ENCODE data around the gene MUC20.
"Not testable (repeated sequence)": the region's sequence is repeated elsewhere in the genome, so short reads cannot be mapped to it uniquely, and the experiment has no call there.

Gene MUC20

DNA sequence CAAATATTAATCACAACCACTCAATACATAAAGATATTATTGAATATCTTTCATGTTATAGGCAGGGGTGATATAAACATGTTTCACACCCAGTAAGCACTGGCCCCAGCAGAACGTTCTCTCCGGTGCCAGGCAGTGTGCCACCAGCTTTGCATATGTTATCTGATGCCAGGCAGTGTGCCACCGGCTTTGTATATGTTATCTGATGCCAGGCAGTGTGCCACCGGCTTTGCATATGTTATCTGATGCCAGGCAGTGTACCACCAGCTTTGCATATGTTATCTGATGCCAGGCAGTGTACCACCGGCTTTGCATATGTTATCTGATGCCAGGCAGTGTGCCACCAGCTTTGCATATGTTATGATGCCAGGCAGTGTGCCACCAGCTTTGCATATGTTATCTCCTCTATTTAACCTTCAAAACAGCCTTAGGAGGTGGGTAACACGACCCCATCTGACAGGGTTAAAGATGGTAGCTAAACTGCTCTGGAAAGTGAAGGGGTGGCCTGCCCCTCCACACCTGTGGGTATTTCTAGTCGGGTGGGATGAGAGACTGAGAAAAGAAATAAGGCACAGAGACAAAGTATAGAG lies 6.9 kb downstream of the MUC20 start:
- Mint-ChIP-seq H3K27ac (no peak overlapping the region), H3K4me1 (ENCODE audit: low read depth) (peaks cover 2% of the 10 kb centered on the region), H3K36me3 (ENCODE audit: low read depth) (peaks cover 1% of the 10 kb centered on the region), H3K27me3 (ENCODE audit: low read depth) (no peaks in the 10 kb centered on the region), H3K9me3 (no peaks in the 10 kb centered on the region), H3K4me3 (no peak overlapping the region)

DNA sequence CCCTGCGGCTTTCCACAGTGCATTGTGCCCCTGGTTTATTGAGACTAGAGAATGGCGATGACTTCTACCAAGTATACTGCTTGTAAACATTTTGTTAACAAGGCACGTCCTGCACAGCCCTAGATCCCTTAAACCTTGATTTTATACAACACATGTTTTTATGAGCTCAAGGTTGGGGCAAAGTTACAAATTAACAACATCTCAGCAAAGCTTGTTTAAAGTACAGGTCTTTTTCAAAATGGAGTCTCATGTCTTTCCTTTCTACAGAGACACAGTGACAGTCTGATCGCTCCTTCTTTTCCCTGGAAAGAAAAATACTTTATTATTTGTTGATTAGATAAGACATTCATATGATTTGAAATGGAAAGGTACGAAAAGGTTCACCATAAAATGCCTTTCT lies 8.0 kb downstream of the MUC20 start:
- H3K27me3 Mint-ChIP-seq (ENCODE audit: low read depth); H3K4me3 Mint-ChIP-seq; H3K9me3 Mint-ChIP-seq; H3K36me3 Mint-ChIP-seq (ENCODE audit: low read depth); H3K4me1 Mint-ChIP-seq (ENCODE audit: low read depth); H3K27ac Mint-ChIP-seq: not testable (repeated sequence)

DNA sequence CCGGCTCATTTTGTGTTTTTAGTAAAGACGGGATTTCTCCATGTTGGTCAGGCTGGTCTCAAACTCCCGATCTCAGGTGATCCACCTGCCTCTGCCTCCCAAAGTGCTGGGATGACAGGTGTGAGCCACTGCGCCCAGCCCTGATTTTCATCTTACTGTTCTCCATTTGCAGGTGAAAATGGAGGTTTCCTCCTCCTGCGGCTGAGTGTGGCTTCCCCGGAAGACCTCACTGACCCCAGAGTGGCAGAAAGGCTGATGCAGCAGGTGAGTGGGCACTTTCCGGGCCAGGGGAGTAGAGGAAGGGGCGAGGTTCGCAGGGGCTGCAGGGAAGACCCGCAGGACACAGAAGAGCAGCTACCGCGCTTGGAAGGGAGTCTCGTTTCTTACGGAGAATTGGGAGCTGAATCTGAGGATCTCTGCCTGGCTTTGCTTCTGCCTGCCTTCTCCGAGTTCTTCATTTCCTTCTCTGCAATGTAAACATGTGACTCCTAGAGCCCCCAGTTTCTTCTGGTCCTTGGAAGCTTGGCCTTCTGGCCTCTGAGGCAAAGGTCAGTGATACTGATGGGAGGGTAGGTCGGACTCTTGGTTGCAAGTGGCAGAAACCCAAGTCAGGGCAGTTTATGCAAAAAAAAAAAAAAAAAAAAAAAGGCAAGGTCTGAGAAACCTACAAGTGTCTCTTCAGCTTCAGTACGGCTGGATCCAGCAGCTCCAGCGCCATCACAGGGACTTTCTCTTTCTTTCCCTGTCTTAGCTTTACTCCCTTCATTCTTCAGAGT lies 8.9 kb downstream of the MUC20 start:
- Mint-ChIP-seq H3K27me3 (ENCODE audit: low read depth) (no peaks in the 10 kb centered on the region), H3K4me3 (no peak overlapping the region), H3K4me1 (ENCODE audit: low read depth) (peaks cover 2% of the 10 kb centered on the region), H3K27ac (no peak overlapping the region), H3K9me3 (no peaks in the 10 kb centered on the region), H3K36me3 (ENCODE audit: low read depth) (peaks cover 1% of the 10 kb centered on the region)

DNA sequence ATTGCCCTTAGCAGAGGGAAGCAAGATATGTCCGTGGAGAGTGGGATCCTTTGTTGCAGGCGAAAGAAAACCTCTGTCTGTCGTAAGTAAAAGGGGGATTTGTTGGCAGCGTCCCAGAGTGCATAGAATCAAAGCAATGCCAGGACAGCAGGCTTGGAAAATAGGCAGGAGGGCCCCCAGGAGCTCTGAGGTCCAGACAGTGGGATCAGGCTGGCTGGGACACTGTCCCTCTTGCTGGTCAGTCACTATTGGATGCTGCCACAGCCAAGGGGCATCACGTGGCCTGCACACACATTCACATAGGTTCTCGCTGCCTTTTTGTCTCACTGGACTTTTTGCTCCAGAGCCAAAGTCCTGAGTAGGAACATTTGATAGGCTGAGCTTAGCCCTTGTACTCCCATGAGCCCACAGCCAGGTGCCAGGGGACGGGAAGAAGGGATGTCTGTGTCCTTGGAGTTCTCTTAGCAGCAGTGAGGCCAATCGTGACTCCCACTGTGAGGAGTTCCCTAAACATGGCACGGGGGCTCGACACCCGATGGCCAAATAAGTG lies 10.7 kb downstream of the MUC20 start:
- Mint-ChIP-seq H3K9me3 (no peaks in the 10 kb centered on the region), H3K36me3 (ENCODE audit: low read depth) (peaks cover 1% of the 10 kb centered on the region), H3K27ac (no peak overlapping the region), H3K4me1 (ENCODE audit: low read depth) (no peaks in the 10 kb centered on the region), H3K27me3 (ENCODE audit: low read depth) (no peaks in the 10 kb centered on the region), H3K4me3 (no peak overlapping the region)

DNA sequence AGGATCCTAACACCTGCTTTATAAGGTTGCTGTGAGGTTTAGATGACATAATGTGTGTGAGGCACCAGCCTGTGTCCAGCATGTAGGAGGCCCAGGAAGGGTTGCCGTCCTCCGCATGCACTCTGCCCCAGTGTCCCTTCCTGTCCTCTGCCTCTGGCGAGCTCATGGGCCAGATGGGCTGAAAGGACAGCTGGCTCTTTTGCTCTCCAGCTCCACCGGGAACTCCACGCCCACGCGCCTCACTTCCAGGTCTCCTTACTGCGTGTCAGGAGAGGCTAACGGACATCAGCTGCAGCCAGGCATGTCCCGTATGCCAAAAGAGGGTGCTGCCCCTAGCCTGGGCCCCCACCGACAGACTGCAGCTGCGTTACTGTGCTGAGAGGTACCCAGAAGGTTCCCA lies 12.2 kb downstream of the MUC20 start:
- no peak overlapping the region for H3K4me3 Mint-ChIP-seq
- no peaks in the 10 kb centered on the region for H3K9me3 Mint-ChIP-seq
- H3K27ac Mint-ChIP-seq, result no peak overlapping the region
- H3K27me3 Mint-ChIP-seq (ENCODE audit: low read depth), result no peaks in the 10 kb centered on the region
- H3K4me1 Mint-ChIP-seq (ENCODE audit: low read depth), result no peaks in the 10 kb centered on the region
- H3K36me3 Mint-ChIP-seq (ENCODE audit: low read depth), result peaks cover 1% of the 10 kb centered on the region

DNA sequence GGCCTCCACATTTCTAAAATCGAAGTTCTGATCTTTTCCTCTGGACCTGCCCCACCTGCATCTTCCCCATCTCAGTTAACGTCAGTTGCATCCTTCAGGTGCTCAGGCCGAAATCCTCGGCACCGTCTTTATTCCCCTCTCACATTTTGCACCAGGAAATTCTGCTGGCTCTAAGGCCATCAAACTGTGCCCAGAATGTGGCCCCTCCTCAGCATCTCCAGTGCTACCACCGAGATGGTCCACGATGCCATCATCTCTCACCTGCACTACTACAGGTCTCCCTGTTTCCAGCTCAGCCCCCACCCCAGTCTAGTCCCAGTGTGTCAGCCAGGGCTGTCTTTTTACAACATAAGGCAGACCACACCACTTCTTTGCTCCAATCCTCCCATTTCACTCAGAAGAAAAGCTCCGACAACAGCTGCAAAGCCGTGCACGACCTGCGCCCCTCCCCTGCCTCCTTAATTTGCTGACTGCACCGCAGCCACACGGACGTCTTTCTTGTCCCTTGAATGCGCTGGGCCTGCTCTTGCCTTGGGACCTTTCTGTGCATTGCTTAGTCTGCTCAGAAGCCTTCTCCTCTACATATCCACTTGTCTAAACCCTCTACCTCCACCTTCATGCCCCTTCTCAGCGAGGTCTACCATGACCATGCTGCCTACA lies 14.4 kb downstream of the MUC20 start:
- Mint-ChIP-seq H3K4me1 (ENCODE audit: low read depth) (no peaks in the 10 kb centered on the region), H3K36me3 (ENCODE audit: low read depth) (peaks cover 1% of the 10 kb centered on the region), H3K4me3 (no peak overlapping the region), H3K27me3 (ENCODE audit: low read depth) (no peaks in the 10 kb centered on the region), H3K27ac (no peak overlapping the region), H3K9me3 (no peaks in the 10 kb centered on the region)

DNA sequence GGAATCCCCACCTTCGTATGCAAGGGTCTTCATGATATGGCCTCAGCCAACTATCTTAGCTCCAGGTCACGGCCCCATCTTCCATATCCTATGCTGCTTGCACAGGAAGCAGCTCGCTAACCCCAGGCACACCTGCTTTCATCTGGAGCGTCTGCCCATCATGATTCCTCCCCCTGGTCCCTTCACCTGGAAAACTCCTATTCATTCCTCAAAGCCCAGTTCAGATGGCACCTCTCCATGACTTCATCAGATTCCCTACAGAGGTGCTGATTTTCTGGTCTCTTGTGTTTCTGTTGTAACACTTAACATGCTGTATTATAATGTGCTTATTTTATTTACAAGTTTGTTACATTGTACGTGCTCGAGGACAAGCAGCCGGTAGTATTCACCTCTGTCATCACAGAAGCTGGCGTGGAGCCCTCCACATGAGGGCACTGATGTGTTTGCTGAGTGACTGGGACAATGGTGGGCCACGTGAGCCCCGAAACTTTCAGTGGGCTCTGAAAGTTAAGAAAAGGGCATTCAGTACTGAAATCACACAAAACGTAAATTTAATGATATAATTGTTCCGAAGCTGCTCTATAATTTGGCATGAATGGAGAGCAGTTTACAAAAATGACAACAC lies 16.2 kb downstream of the MUC20 start:
- no peaks in the 10 kb centered on the region for H3K27me3 Mint-ChIP-seq (ENCODE audit: low read depth)
- no peaks in the 10 kb centered on the region for H3K36me3 Mint-ChIP-seq (ENCODE audit: low read depth)
- no peaks in the 10 kb centered on the region for H3K4me1 Mint-ChIP-seq (ENCODE audit: low read depth)
- no peak overlapping the region for H3K27ac Mint-ChIP-seq
- no peak overlapping the region for H3K4me3 Mint-ChIP-seq
- H3K9me3 Mint-ChIP-seq, result no peaks in the 10 kb centered on the region

DNA sequence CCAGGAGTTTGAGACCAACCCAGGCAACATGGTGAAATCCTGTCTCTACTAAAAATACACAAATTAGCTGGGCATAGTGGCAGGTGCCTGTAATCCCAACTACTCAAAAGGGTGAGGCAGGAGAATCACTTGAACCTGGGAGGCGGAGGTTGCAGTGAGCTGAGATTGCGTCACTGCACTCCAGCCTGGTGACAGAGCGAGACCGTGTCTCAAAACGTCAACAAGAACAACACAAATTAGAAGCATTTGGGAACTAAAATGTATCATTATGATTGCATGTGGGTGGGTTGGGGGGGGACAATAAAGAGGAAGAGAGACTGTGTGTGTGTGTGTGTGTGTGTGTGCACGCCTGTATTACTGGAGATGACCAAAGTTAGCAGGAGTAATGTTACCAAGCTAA lies 17.0 kb downstream of the MUC20 start:
- not testable (repeated sequence) for H3K4me1 Mint-ChIP-seq (ENCODE audit: low read depth); H3K27ac Mint-ChIP-seq; H3K27me3 Mint-ChIP-seq (ENCODE audit: low read depth); H3K36me3 Mint-ChIP-seq (ENCODE audit: low read depth); H3K9me3 Mint-ChIP-seq; H3K4me3 Mint-ChIP-seq

DNA sequence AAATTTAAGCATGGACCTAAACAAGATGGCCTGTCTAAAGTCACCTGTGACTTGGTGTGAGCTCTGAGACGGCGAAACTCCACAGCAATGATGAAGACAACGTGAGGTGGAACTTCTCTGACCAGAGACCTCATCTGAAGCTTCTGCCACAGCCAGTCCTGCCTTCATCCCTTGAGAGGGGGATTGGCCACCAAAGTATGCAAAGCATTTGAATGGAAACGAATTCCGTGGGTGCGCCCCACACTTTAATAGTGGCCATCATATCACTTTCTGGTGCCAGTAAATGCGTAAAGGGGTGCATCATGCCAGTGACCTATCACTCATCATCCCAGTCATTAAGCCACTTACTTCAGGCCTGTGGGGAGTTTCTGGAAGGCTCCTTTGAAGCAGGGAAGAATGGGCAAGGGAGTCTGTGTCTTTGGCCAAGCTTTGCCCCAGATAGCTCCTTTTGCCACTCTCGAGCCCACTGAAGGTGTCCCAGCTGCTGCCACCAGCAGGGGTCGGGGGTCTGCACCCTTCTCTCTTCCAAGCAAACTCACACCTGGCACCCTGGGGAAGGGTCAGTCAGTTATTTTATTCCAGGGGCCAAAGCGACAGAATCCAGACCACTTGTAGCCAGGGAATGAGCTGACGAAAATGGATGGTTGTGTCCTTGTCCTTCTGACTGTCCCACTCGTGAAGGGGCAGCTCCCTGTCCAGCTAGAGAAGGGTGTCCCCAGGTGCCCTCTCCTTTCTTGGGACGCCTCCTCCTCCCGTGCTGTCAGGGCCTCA lies 17.7 kb downstream of the MUC20 start:
- Mint-ChIP-seq H3K4me1 (ENCODE audit: low read depth) (no peaks in the 10 kb centered on the region), H3K9me3 (no peaks in the 10 kb centered on the region), H3K27ac (no peak overlapping the region), H3K36me3 (ENCODE audit: low read depth) (no peaks in the 10 kb centered on the region), H3K4me3 (no peak overlapping the region), H3K27me3 (ENCODE audit: low read depth) (no peaks in the 10 kb centered on the region)

DNA sequence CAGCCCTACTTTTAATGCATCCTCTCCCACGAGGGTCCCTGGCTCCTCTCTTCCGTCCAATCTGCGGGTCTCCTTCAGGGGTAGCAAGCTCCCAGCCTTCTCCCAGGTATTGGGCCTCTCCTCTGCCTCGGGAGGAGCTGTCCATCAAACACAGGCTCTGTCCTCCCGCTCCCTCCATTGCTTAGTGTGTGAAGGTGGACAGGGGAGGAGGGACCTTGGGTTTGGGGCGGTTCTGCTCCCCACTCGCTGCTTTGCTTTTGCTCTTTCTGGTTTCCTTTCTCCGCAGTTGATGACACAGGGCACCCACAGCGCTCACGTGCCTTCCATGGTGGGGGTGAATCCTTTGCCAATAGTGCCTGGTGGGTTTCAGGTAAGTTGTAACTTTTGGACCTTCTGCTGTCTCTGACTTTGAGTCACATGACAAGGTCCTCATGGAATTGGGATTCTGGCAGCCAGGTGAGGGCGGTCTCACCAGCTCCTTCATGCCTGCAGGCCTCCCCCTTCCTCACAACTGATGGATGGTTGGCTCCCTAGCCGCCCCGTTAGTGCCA lies 18.9 kb downstream of the MUC20 start:
- Mint-ChIP-seq H3K36me3 (ENCODE audit: low read depth) (no peaks in the 10 kb centered on the region), H3K9me3 (no peaks in the 10 kb centered on the region), H3K4me1 (ENCODE audit: low read depth) (no peaks in the 10 kb centered on the region), H3K4me3 (no peak overlapping the region), H3K27me3 (ENCODE audit: low read depth) (no peaks in the 10 kb centered on the region), H3K27ac (no peak overlapping the region)

DNA sequence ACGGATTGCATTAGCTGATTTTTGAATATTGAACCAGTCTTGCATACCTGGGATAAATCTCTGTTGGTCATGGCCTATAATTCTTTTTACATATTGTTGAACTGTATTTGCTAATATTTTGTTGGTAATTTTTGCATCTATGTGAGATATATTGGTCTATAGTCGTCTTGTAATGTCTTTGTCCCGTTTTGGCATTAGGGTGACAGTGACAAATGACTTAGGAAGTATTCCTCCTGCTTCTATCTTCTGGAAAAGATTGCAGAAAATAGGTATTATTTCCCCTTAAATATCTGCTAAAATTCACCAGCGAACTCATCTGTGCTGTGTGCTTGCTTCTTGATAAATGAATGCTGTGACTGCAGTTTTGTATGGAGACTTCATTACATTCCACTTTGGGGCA lies 23.7 kb downstream of the MUC20 start:
- Mint-ChIP-seq H3K4me1 (ENCODE audit: low read depth) (peaks cover 9% of the 10 kb centered on the region), H3K36me3 (ENCODE audit: low read depth) (no peaks in the 10 kb centered on the region), H3K27ac (no peak overlapping the region), H3K4me3 (no peak overlapping the region), H3K9me3 (no peaks in the 10 kb centered on the region), H3K27me3 (ENCODE audit: low read depth) (no peaks in the 10 kb centered on the region)

DNA sequence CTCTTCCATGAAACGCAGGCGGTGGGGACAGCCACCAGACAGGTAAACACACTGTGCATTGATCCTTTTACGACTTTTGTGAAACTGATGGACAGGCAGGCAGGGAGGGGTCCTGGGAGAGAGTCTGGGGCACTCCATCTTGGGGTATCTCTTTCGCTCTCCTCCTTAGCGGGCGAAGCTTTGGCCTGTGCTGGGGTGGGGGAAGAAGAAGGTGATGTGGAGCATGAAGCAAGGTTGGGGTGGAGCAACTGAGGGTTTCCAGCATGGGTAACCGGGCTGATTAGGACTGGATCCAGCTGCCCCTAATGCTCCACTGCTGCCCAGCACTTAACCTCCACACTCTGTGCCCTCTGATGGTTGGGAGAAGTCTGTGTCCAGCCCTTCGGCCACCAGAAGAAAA lies 25.6 kb downstream of the MUC20 start:
- no peak overlapping the region for H3K27ac Mint-ChIP-seq
- H3K4me3 Mint-ChIP-seq, result no peak overlapping the region
- no peaks in the 10 kb centered on the region for H3K36me3 Mint-ChIP-seq (ENCODE audit: low read depth)
- H3K27me3 Mint-ChIP-seq (ENCODE audit: low read depth), result no peaks in the 10 kb centered on the region
- peaks cover 9% of the 10 kb centered on the region for H3K4me1 Mint-ChIP-seq (ENCODE audit: low read depth)
- no peaks in the 10 kb centered on the region for H3K9me3 Mint-ChIP-seq

DNA sequence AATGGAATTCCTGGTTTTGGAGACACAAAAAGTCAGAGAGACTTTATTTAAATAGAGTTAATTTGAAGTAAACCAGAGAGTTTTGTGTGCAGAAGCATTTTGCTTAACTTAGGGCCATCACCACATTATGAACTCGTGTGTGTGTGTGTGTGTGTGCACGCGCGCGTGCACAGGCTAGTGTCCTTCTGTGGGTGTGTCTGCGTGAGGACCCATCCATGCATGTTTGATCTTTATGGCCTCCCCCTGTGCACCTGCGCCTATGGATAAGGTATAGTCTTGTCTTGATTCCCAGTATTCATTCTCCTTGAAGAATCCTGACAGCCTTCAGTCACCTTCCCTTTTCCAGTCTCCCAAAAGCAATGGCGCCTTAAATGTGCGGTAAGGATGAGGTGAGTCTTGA lies 26.0 kb downstream of the MUC20 start:
- Mint-ChIP-seq H3K9me3 (no peaks in the 10 kb centered on the region), H3K4me1 (ENCODE audit: low read depth) (peaks cover 9% of the 10 kb centered on the region), H3K36me3 (ENCODE audit: low read depth) (no peaks in the 10 kb centered on the region), H3K4me3 (no peak overlapping the region), H3K27ac (no peak overlapping the region), H3K27me3 (ENCODE audit: low read depth) (no peaks in the 10 kb centered on the region)

DNA sequence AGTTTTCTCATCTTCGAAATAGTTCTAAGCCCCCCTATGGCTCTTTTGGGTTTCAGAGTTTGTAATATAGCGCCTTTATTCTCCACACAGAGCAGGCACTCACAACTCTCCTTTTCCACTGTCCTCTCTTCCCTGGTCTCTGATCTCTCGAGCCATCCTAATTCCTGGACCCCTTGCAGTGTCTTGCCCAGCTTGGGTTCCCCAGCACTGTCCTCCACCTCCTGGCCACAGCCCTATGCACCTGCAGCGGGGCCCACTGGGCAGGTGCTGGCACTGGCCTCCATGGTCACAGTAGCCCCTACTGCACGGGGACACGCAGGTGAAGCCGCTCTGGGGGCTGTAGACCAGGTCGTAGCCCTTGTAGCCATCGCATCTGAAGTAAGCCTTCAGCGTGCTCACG lies 27.9 kb downstream of the MUC20 start:
- Mint-ChIP-seq H3K9me3 (no peaks in the 10 kb centered on the region), H3K4me1 (ENCODE audit: low read depth) (peaks cover 11% of the 10 kb centered on the region), H3K36me3 (ENCODE audit: low read depth) (no peaks in the 10 kb centered on the region), H3K27me3 (ENCODE audit: low read depth) (no peaks in the 10 kb centered on the region), H3K27ac (no peak overlapping the region), H3K4me3 (no peak overlapping the region)

All from T-helper 1 cell treated with Interleukin-12 subunit alpha and Interleukin-12 subunit beta and Interleukin-4 antibody, amounts not matched to agents 30 μg/mL and 1 μg/mL, for 36 hours (primary cell).